Measurements from ENCODE around the gene AHCTF1. TPM values are rescaled to one million over a fixed set of nuclear protein-coding genes. Genes with fewer than 3 reads are reported as not detected.

The AHCTF1 gene
- total and polyA plus RNA-seq, 2 of the 8 experiments (the other 6 are each of a cell fraction or from before 2014, with no cell fraction given): 7.9 to 44.5 TPM

DNA sequence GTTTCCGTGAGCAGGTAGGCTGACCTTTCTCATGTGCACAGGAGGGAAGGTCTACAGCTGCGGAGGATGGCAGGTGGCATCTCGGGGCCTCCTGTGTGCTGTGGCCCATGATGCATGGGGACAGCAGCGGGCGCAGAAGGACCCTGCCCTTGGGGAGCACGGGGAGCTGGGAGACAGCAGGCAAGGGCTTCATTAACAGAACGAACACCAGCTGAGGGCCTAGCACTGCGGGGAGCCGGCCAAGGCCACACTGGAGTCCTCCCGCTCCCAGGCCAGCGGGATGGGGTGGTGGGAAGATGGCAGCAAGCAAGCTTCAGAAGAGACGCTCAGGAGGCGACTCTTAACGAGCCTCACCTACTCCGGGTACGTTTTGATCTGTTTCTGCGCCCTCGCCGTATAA is 140.9 kb downstream of the AHCTF1 start:
- Histone ChIP-seq H3K4me2 (ENCODE audit: insufficient read depth in 1 of 2, low read depth in 2 of 2, low read length in 2 of 2) (no peak overlapping the region), H3K79me2 (ENCODE audit: control insufficient read depth in 1 of 2, insufficient read depth in 2 of 2, low read length in 2 of 2) (no peaks in the 10 kb centered on the region), H3K4me3 (ENCODE audit: extremely low read depth in 1 of 4, insufficient read depth in 2 of 4, low read depth in 3 of 4, low read length in 4 of 4) (no peak overlapping the region), H4K91ac (replicated peaks; ENCODE audit: insufficient read length, low read length) (peak overlapping the region; percentile 49), H2BK120ac (replicated peaks; ENCODE audit: low read depth, low read length) (no peak overlapping the region), H4K5ac (ENCODE audit: insufficient read length, low read depth, low read length) (no peak overlapping the region), H2BK12ac (ENCODE audit: low read depth, low read length) (no peak overlapping the region), H3K18ac (ENCODE audit: extremely low read depth, low read length) (peak overlapping the region; percentile 32; the same call in 1 of the 2 replicates), H3K9me3 (ENCODE audit: insufficient read depth in 2 of 2, low read depth in 1 of 2, low read length in 1 of 2) (no peaks in the 10 kb centered on the region), H2BK15ac (ENCODE audit: low read length) (no peak overlapping the region), H3K4ac (replicated peaks; ENCODE audit: insufficient read length, low read depth, low read length) (no peak overlapping the region), H3K36me3 (ENCODE audit: control insufficient read depth in 2 of 4, insufficient read depth in 4 of 4, low read length in 3 of 4) (no peaks in the 10 kb centered on the region), H2AK5ac (ENCODE audit: low read depth, low read length) (no peak overlapping the region), H3K23me2 (ENCODE audit: low read depth, low read length) (0 out of 2 replicates have a peak, but pooled peaks cover 2% of the 10 kb centered on the region), H3K79me1 (ENCODE audit: low read depth, low read length) (no peaks in the 10 kb centered on the region), H4K8ac (ENCODE audit: extremely low read depth, insufficient read depth, low read length) (no peak overlapping the region), H2BK5ac (ENCODE audit: low read depth, low read length) (no peak overlapping the region), H3K56ac (replicated peaks; ENCODE audit: insufficient read length, low read depth, low read length) (no peak overlapping the region), H3K4me1 (replicated peaks in 1 of 4; ENCODE audit: control insufficient read depth in 3 of 4, insufficient read depth in 4 of 4, low read length in 3 of 4) (peaks cover 5 to 40% (median 33%) of the 10 kb centered on the region in 4 experiments), H2BK20ac (ENCODE audit: low read length) (no peak overlapping the region), H3K27me3 (replicated peaks in 1 of 4; ENCODE audit: control insufficient read depth in 3 of 4, extremely low read depth in 1 of 4, insufficient read depth in 3 of 4, low read length in 3 of 4) (no peaks in the 10 kb centered on the region; a peak in 1 of 7 replicates), H3K27ac (ENCODE audit: low read depth, low read length) (no peak overlapping the region), H4K20me1 (replicated peaks in 1 of 2; ENCODE audit: control insufficient read depth in 1 of 2, insufficient read depth in 2 of 2, low read length in 2 of 2) (no peaks in the 10 kb centered on the region), H2AFZ (ENCODE audit: low read length) (no peak overlapping the region), H3K9ac (replicated peaks in 1 of 4; ENCODE audit: extremely low read depth in 1 of 4, low read depth in 3 of 4, low read length in 3 of 4) (no peak overlapping the region), H3K14ac (ENCODE audit: insufficient read length) (no peak overlapping the region), H3K23ac (ENCODE audit: insufficient read length) (no peak overlapping the region)
- DNase-seq (ENCODE audit: low read depth in 1 of 2, low spot score in 2 of 2) (no peak), FAIRE-seq (no peak)
- ChIA-PET POLR2A (ENCODE audit: partially characterized antibody) (no interaction called here), CTCF (ENCODE audit: partially characterized antibody) (interaction anchor here (0.9 kb wide), 1 partner anchor 18 kb away, joined by 3 read pairs; no protein-coding TSS in a partner anchor)
- 94% methylated on average over 19 of the region's 19 CpGs; no CpG with 5 or more reads in 1 of the 2 experiments for WGBS, 2 experiments (ENCODE audit: extremely low coverage in 1 of 2, insufficient coverage in 1 of 2, insufficient read length in 1 of 2, insufficient replicate concordance in 2 of 2, low coverage in 1 of 2, low lambda C conversion rate in 2 of 2, missing lambda C conversion rate in 1 of 2)
- no peak for TF ChIP-seq ZNF274 (IDR thresholded peaks at IDR 0.05; ENCODE audit: borderline replicate concordance, extremely low read depth, low read length)
- no peak for TF ChIP-seq SP4 (IDR thresholded peaks at IDR 0.05; ENCODE audit: low read length)
- TF ChIP-seq JUND (IDR thresholded peaks at IDR 0.05; ENCODE audit: low read length): no peak
- TF ChIP-seq, protein P1, sequence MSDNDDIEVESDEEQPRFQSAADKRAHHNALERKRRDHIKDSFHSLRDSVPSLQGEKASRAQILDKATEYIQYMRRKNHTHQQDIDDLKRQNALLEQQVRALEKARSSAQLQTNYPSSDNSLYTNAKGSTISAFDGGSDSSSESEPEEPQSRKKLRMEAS (IDR thresholded peaks at IDR 0.05): no peak
- TF ChIP-seq TEAD4 (IDR thresholded peaks at IDR 0.05; ENCODE audit: low read depth, low read length): no peak
- no peak for TF ChIP-seq POLR2A (IDR thresholded peaks at IDR 0.05; ENCODE audit: control extremely low read depth in 1 of 2, low read depth in 2 of 2, low read length in 2 of 2)
- TF ChIP-seq CTBP2 (IDR thresholded peaks at IDR 0.05; ENCODE audit: borderline replicate concordance, insufficient read depth, insufficient read length, low read length): no peak
- TF ChIP-seq EGR1 (IDR thresholded peaks at IDR 0.05; ENCODE audit: borderline replicate concordance, low read depth, low read length): no peak
